IMR-90 (cell line): Measurements from ENCODE around the gene DAAM1. TPM values are rescaled to one million over a fixed set of nuclear protein-coding genes. Genes with fewer than 3 reads are reported as not detected.
A peak's percentile ranks its signal among the peaks of the same experiment; 100 is the strongest.

ENCODE experiments used
- ATAC-seq: fragments of 200-7000 bp; cut with Tn5 transposase; 2 replicates; pipeline ENCODE4 v1.9.1; 2020; ENCODE audit warnings: low read depth, mild to moderate bottlenecking, moderate library complexity
- Bru-seq: library from RNA; stranded (reverse); fragments of 400-500 nt; gene quantifications from one replicate; lab custom pipeline; 2021; lab: Mats Ljungman, UMichigan
- BruChase-seq, 2 experiments: library from RNA; stranded (reverse); fragments of 400-500 nt; gene quantifications; one replicate each; lab custom pipeline; 2021; lab: Mats Ljungman, UMichigan
- BruUV-seq: library from RNA; stranded (reverse); fragments of 400-500 nt; replicated peaks from 2 replicates; lab custom pipeline; 2021; lab: Mats Ljungman, UMichigan
- CTCF ChIA-PET: fragments of 300-600 bp; formaldehyde crosslinking; extraction: SDS; loops from one replicate; lab custom pipeline; 2021; ENCODE audit warnings: antibody characterized with exemption; lab: Yijun Ruan, JAX
- POLR2A ChIA-PET: fragments of 300-600 bp; sonication (Branson Sonifier 250); formaldehyde crosslinking; loops from one replicate; lab custom pipeline; 2022; ENCODE audit warnings: antibody characterized with exemption; ENCODE audit not compliant: unreplicated experiment; lab: Charles Lee
- DNase-seq: peaks from one replicate; pipeline ENCODE4 v3.0.0; 2013
- H2AFZ ChIP-seq: replicated peaks from 2 replicates; pipeline ENCODE3; 2013; ENCODE audit warnings: low read length, mild to moderate bottlenecking; ENCODE audit not compliant: poor library complexity
- H2AK5ac ChIP-seq: 2 replicates; pipeline ENCODE4 v1.6.1; 2013; ENCODE audit warnings: low read depth, low read length, inconsistent platforms
- H2AK9ac ChIP-seq: replicated peaks from 2 replicates; pipeline ENCODE3; 2013; ENCODE audit warnings: mild to moderate bottlenecking, low read depth, low read length, moderate library complexity; ENCODE audit not compliant: poor library complexity
- H2BK120ac ChIP-seq: 2 replicates; pipeline ENCODE4 v1.6.1; 2013; ENCODE audit warnings: low read depth, low read length, inconsistent platforms
- H2BK15ac ChIP-seq: 3 replicates; pipeline ENCODE4 v1.6.1; 2013; ENCODE audit warnings: low read depth, low read length, inconsistent platforms
- H2BK20ac ChIP-seq: 2 replicates; pipeline ENCODE4 v1.6.1; 2013; ENCODE audit warnings: low read depth, mild to moderate bottlenecking, inconsistent platforms, low read length, moderate library complexity
- H2BK5ac ChIP-seq: 2 replicates; pipeline ENCODE4 v1.6.1; 2013; ENCODE audit warnings: mild to moderate bottlenecking, low read depth, low read length, inconsistent platforms; ENCODE audit not compliant: poor library complexity, severe bottlenecking
- H3K14ac ChIP-seq: replicated peaks from 2 replicates; pipeline ENCODE4 v1.6.1; 2013; ENCODE audit warnings: low read depth, low read length, inconsistent platforms
- H3K18ac ChIP-seq: 2 replicates; pipeline ENCODE4 v1.6.1; 2013; ENCODE audit warnings: low read depth, low read length, control low read depth
- H3K23ac ChIP-seq: 2 replicates; pipeline ENCODE4 v1.6.1; 2013; ENCODE audit warnings: low read depth, low read length, inconsistent platforms
- H3K27ac ChIP-seq: 2 replicates; pipeline ENCODE4 v1.5.1; 2013; ENCODE audit warnings: mild to moderate bottlenecking, control low read depth, low read length; ENCODE audit not compliant: insufficient read depth
- H3K27me3 ChIP-seq: 2 replicates; pipeline ENCODE4 v1.6.1; 2013; ENCODE audit warnings: low read length; ENCODE audit not compliant: control insufficient read depth, insufficient read depth
- H3K36me3 ChIP-seq: 2 replicates; pipeline ENCODE4 v1.6.1; 2013; ENCODE audit warnings: low read length, mixed read lengths; ENCODE audit not compliant: control insufficient read depth, insufficient read depth
- H3K4ac ChIP-seq: 2 replicates; pipeline ENCODE4 v1.6.1; 2013; ENCODE audit warnings: low read depth, low read length, inconsistent platforms
- H3K4me1 ChIP-seq: 2 replicates; pipeline ENCODE4 v1.6.1; 2013; ENCODE audit warnings: low read length, mixed read lengths; ENCODE audit not compliant: control insufficient read depth, insufficient read depth
- H3K4me2 ChIP-seq: 2 replicates; pipeline ENCODE4 v1.6.1; 2013; ENCODE audit warnings: low read depth, mild to moderate bottlenecking, control low read depth, low read length, moderate library complexity
- H3K4me3 ChIP-seq: 2 replicates; pipeline ENCODE4 v1.5.1; 2013; ENCODE audit warnings: low read depth, mild to moderate bottlenecking, control low read depth, low read length, moderate library complexity; ENCODE audit not compliant: insufficient read depth
- H3K56ac ChIP-seq: 2 replicates; pipeline ENCODE4 v1.6.1; 2013; ENCODE audit warnings: low read length, inconsistent platforms; ENCODE audit not compliant: insufficient read depth; ENCODE audit errors: extremely low read depth
- H3K79me1 ChIP-seq, 2 experiments: 2 replicates each; pipeline ENCODE4 v1.6.1; 2013; ENCODE audit warnings: low read length in 2 of 2, inconsistent platforms in 1 of 2, low read depth in 1 of 2
- H3K9ac ChIP-seq: 2 replicates; pipeline ENCODE4 v1.6.1; 2013; ENCODE audit warnings: low read depth, low read length, control low read depth
- H3K9me1 ChIP-seq: 2 replicates; pipeline ENCODE4 v1.6.1; 2013; ENCODE audit warnings: low read length, inconsistent platforms; ENCODE audit not compliant: insufficient read depth
- H3K9me3 ChIP-seq: 2 replicates; pipeline ENCODE4 v1.6.1; 2013; ENCODE audit warnings: low read length; ENCODE audit not compliant: control insufficient read depth, insufficient read depth
- H4K20me1 ChIP-seq: 2 replicates; pipeline ENCODE4 v1.6.1; 2013; ENCODE audit warnings: low read length, inconsistent platforms; ENCODE audit not compliant: insufficient read depth
- H4K5ac ChIP-seq: 2 replicates; pipeline ENCODE4 v1.6.1; 2013; ENCODE audit warnings: mild to moderate bottlenecking, low read depth, low read length, control low read depth
- H4K8ac ChIP-seq, 2 experiments: 2 replicates each; pipeline ENCODE4 v1.6.1; 2013; ENCODE audit warnings: low read depth in 2 of 2, low read length in 2 of 2, control low read depth in 1 of 2, inconsistent platforms in 1 of 2
- H4K91ac ChIP-seq: 2 replicates; pipeline ENCODE4 v1.6.1; 2013; ENCODE audit warnings: low read depth, low read length, inconsistent platforms; ENCODE audit not compliant: insufficient read depth
- CEBPB ChIP-seq: IDR thresholded peaks from 2 replicates; pipeline ENCODE4 v1.6.1; 2012; ENCODE audit warnings: low read depth, low read length, improper control_type of control experiment
- MAZ ChIP-seq: IDR thresholded peaks from 2 replicates; pipeline ENCODE4 v1.6.1; 2012; ENCODE audit warnings: low read depth, mild to moderate bottlenecking, low read length, improper control_type of control experiment, moderate library complexity, borderline replicate concordance
- MXI1 ChIP-seq: IDR thresholded peaks from 2 replicates; pipeline ENCODE4 v1.6.1; 2012; ENCODE audit warnings: low read depth, mild to moderate bottlenecking, low read length, moderate library complexity, borderline replicate concordance
- POLR2A ChIP-seq: IDR thresholded peaks from 2 replicates; pipeline ENCODE4 v1.6.1; 2012; ENCODE audit warnings: mild to moderate bottlenecking, low read depth, low read length
- RAD21 ChIP-seq: IDR thresholded peaks from 2 replicates; pipeline ENCODE4 v1.6.1; 2012; ENCODE audit warnings: low read length, improper control_type of control experiment
- WGBS, 2 experiments: methylation state at CpG; one replicate each; pipeline versions ENCODE4 v1.1.5 to v1.1.7; 2013; ENCODE audit warnings: missing lambda C conversion rate in 2 of 2; ENCODE audit not compliant: insufficient read length in 1 of 2; ENCODE audit errors: extremely low coverage in 2 of 2; 5-methylcytosine and 5-hydroxymethylcytosine counted together
- dilution Hi-C: fragments of 300-500 bp; cut with HindIII; formaldehyde crosslinking; loops from one replicate; pipeline ENCODE4 v1.14.3; 2018; ENCODE audit warnings: low sequenced_read_pairs; ENCODE audit not compliant: unreplicated experiment
- in situ Hi-C: fragments of 300-500 bp; cut with MboI; formaldehyde crosslinking; loops from 3 replicates; pipeline ENCODE4 v1.14.3; 2019; ENCODE audit warnings: low sequenced_read_pairs, inconsistent platforms, mixed read lengths
- intact Hi-C: fragments of 100-400 bp; cut with micrococcal nuclease; formaldehyde crosslinking; loops from 2 replicates; pipeline ENCODE4 v1.10.0; 2022
- long read RNA-seq: library from polyadenylated mRNA; unstranded; transcript quantifications from one replicate; pipeline ENCODE4 v2.0.0, GENCODE V29; 2021; ENCODE audit not compliant: unreplicated experiment
- polyA plus RNA-seq, 3 experiments: library from polyadenylated mRNA; depleted of rRNA; stranded (reverse); fragments of >200 nt; gene quantifications; 2 replicates each; pipeline ENCODE4 v1.2.3, GENCODE V29; 2012; ENCODE audit warnings: low replicate concordance in 1 of 3
- total RNA-seq: library from RNA; depleted of rRNA; stranded (reverse); fragments of >200 nt; gene quantifications from 2 replicates; pipeline ENCODE4 v1.2.3, GENCODE V29; 2012; rRNA removed
- TF ChIP-seq, protein P1 (sequence below): conservative IDR thresholded peaks from 2 replicates; pipeline ENCODE4 v1.5.1; 2012; ENCODE audit warnings: mild to moderate bottlenecking, low read depth, low read length, improper control_type of control experiment

DAAM1 gene
- total RNA-seq (5.4 and 10.3 TPM in 2 replicates), polyA plus RNA-seq (2012; rRNA removed) (3.5 and 4.8 TPM in 2 replicates), Bru-seq, nascent RNA (percentile 79 among the genes with signal in this experiment), BruChase-seq, experiment 1, labeled RNA remaining after a 6-hour chase (percentile 55 among the genes with signal in this experiment), BruChase-seq, experiment 2, labeled RNA remaining after a 2-hour chase (percentile 65 among the genes with signal in this experiment)
- 0.53 and 1.7 TPM in 2 replicates for polyA plus RNA-seq (2012; cell fraction: cytosol; rRNA removed)
- 1.3 and 12.2 TPM in 2 replicates for polyA plus RNA-seq (2012; cell fraction: nucleus; rRNA removed; ENCODE audit: low replicate concordance)
- long read RNA-seq, full-length matches to known transcripts: 2 of 6 reads
- long read RNA-seq, partial matches to known transcripts: 4 of 6 reads
- long read RNA-seq, other reads (novel, unspliced or antisense): 0 of 6 reads

DNA sequence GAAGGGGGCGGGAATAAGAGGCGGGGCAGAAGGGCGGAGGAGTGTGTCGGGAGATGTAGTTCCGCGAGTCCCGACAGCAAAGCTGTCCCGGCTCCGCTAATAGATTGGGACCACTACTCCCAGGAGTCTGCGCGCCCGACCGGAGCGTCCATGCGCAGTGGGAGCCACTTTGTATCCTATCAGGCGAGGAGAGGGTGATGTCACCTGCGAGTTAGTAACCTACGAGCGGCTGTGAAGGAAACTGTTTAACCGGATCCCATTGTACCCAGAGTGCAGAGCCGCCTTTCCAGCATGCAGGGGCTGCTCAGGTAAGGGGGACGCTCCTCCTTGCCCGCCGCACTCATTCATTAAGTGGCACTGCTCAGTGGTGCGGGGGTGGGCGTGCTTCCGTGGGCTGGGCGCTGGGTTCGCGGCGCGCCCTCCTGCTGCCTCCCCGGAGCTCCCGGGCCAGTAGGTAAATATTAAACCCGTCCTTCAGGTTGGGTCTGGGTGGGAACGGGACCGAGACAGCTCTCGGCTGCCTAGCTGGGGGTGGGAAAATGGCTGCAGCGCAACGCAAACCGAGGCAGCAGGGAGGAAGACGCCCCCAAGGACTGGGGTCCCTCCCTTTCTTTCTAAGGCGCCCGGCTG, at the start of gene DAAM1:
TSS of gene DAAM1 (plus strand) at position 207 of the 630 bp plus-strand sequence. CDS start 74,811 bp downstream, outside the sequence.
- Histone ChIP-seq H2AK5ac (no peak within 1 kb of the TSS), H3K4ac (0 out of 2 replicates have a peak within 1 kb of the TSS, but pooled peaks have one; percentile 10), H3K4me2 (peak within 1 kb of the TSS; percentile 98), H3K4me3 (peak within 1 kb of the TSS; percentile 93), H4K20me1 (no peaks in the 10 kb centered on the region), H4K5ac (no peak within 1 kb of the TSS), H2BK120ac (peak within 1 kb of the TSS; percentile 32; the same call in 1 of the 2 replicates), H3K79me1 (peaks cover 13 to 24% of the 10 kb centered on the region in 2 experiments; a peak in 3 of 4 replicates), H3K27ac (peak within 1 kb of the TSS; percentile 71), H3K56ac (0 out of 2 replicates have a peak within 1 kb of the TSS, but pooled peaks have one; percentile 0), H3K27me3 (peaks cover 16% of the 10 kb centered on the region), H3K9ac (peak within 1 kb of the TSS; percentile 68), H3K9me3 (no peaks in the 10 kb centered on the region), H3K4me1 (peaks cover 4% of the 10 kb centered on the region), H4K91ac (peak within 1 kb of the TSS; percentile 21; the same call in 1 of the 2 replicates), H3K36me3 (no peaks in the 10 kb centered on the region), H2BK20ac (no peak within 1 kb of the TSS; the same call in 1 of the 2 replicates), H3K14ac (peak within 1 kb of the TSS; percentile 51), H3K23ac (peak within 1 kb of the TSS; percentile 68), H2AK9ac (peak within 1 kb of the TSS; percentile 76), H2BK15ac (no peak within 1 kb of the TSS), H3K9me1 (peaks cover 3% of the 10 kb centered on the region; the same call in 1 of the 2 replicates), H4K8ac (peak within 1 kb of the TSS in 1 of 2 experiments; percentile 42; a peak in 1 of 4 replicates), H2AFZ (peak within 1 kb of the TSS; percentile 99), H3K18ac (no peak within 1 kb of the TSS), H2BK5ac (peak within 1 kb of the TSS; percentile 59)
- ChIA-PET POLR2A (interaction anchor here (0.5 kb wide), 1 partner anchor 206 kb away, joined by 3 read pairs; no protein-coding TSS in a partner anchor), CTCF (no interaction called here)
- DNase-seq (peak; percentile 98), ATAC-seq (peak; percentile 95)
- 0% methylated on average over 11 of the region's 44 CpGs; no CpG with 5 or more reads in 1 of the 2 experiments for WGBS, 2 experiments
- intact Hi-C loops (loop anchor here (2.0 kb wide), 3 partner anchors 60 to 250 kb away; no protein-coding TSS in a partner anchor), dilution Hi-C loops (no loop called here), in situ Hi-C loops (no loop called here)
- TF ChIP-seq, protein P1, sequence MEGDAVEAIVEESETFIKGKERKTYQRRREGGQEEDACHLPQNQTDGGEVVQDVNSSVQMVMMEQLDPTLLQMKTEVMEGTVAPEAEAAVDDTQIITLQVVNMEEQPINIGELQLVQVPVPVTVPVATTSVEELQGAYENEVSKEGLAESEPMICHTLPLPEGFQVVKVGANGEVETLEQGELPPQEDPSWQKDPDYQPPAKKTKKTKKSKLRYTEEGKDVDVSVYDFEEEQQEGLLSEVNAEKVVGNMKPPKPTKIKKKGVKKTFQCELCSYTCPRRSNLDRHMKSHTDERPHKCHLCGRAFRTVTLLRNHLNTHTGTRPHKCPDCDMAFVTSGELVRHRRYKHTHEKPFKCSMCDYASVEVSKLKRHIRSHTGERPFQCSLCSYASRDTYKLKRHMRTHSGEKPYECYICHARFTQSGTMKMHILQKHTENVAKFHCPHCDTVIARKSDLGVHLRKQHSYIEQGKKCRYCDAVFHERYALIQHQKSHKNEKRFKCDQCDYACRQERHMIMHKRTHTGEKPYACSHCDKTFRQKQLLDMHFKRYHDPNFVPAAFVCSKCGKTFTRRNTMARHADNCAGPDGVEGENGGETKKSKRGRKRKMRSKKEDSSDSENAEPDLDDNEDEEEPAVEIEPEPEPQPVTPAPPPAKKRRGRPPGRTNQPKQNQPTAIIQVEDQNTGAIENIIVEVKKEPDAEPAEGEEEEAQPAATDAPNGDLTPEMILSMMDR: no peak
- TF ChIP-seq MXI1: 0 out of 2 replicates have a peak, but pooled peaks have one; percentile 52
- no peak for TF ChIP-seq MAZ
- TF ChIP-seq CEBPB: peak; percentile 23; the same call in 1 of the 2 replicates
- TF ChIP-seq POLR2A: peak; percentile 72
- peak; percentile 9; the same call in 1 of the 2 replicates for TF ChIP-seq RAD21
- BruUV-seq: no TSS peak
